Measurements from ENCODE around the gene EIF4EBP3. TPM values are rescaled to one million over a fixed set of nuclear protein-coding genes. Genes with fewer than 3 reads are reported as not detected.

EIF4EBP3 gene
- total and polyA plus RNA-seq, 10 donors, result 11.5 to 75.6 (median 21.0) TPM

- Histone ChIP-seq H3K4me1 (peaks cover 17 to 60% (median 47%) of the 10 kb centered on the region in 6 donors), H3K27me3 (replicated peaks in 1 of 7) (no peaks in the 10 kb centered on the region), H3K36me3 (peaks cover 0 to 46% (median 18%) of the 10 kb centered on the region in 6 donors), H3K27ac (peak overlapping the region in 6 of 8 donors; percentile 29 to 95 (median 91)), H3K9me3 (no peaks in the 10 kb centered on the region), H3K4me3 (peak overlapping the region in 7 of 8 donors; percentile 62 to 90 (median 70))
- intact Hi-C loops (cut with DNase I; ENCODE audit: low total_unique reads), result no loop called here
- WGBS, 5 donors, result 73 to 91% (median 88%) methylated on average over 1 of the region's 1 CpG
- DNase-seq, result no peak
- no peak for TF ChIP-seq POLR2A (IDR thresholded peaks at IDR 0.05)
- TF ChIP-seq, protein P1, sequence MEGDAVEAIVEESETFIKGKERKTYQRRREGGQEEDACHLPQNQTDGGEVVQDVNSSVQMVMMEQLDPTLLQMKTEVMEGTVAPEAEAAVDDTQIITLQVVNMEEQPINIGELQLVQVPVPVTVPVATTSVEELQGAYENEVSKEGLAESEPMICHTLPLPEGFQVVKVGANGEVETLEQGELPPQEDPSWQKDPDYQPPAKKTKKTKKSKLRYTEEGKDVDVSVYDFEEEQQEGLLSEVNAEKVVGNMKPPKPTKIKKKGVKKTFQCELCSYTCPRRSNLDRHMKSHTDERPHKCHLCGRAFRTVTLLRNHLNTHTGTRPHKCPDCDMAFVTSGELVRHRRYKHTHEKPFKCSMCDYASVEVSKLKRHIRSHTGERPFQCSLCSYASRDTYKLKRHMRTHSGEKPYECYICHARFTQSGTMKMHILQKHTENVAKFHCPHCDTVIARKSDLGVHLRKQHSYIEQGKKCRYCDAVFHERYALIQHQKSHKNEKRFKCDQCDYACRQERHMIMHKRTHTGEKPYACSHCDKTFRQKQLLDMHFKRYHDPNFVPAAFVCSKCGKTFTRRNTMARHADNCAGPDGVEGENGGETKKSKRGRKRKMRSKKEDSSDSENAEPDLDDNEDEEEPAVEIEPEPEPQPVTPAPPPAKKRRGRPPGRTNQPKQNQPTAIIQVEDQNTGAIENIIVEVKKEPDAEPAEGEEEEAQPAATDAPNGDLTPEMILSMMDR (IDR thresholded peaks at IDR 0.05 in 8 of 11, conservative IDR thresholded peaks at IDR 0.05 in 3 of 11), result no peak
- TF ChIP-seq POLR2AphosphoS5 (IDR thresholded peaks at IDR 0.05), result no peak
Measured at GRCh38 chr5:140555747-140556312, 8.4 kb downstream of the EIF4EBP3 start.

GRCh38 chr5:140556438-140556837, 9.0 kb downstream of the EIF4EBP3 start:
- H3K4me1 ChIP-seq, result peaks cover 17 to 61% (median 47%) of the 10 kb centered on the region in 6 donors
- intact Hi-C loops (cut with DNase I; ENCODE audit: low total_unique reads), result no loop called here
- peak overlapping the region; percentile 73 to 95 (median 91) for H3K27ac ChIP-seq
- H3K9me3 ChIP-seq, result no peaks in the 10 kb centered on the region
- peaks cover 0 to 46% (median 12%) of the 10 kb centered on the region in 6 donors for H3K36me3 ChIP-seq
- no peaks in the 10 kb centered on the region for H3K27me3 ChIP-seq (replicated peaks in 1 of 7)
- WGBS, 5 donors, result 1 to 9% (median 6%) methylated on average over 6 of the region's 6 CpGs
- TF ChIP-seq POLR2A (IDR thresholded peaks at IDR 0.05) (no peak), POLR2AphosphoS5 (IDR thresholded peaks at IDR 0.05) (no peak)
- TF ChIP-seq, protein P1 (IDR thresholded peaks at IDR 0.05 in 8 of 11, conservative IDR thresholded peaks at IDR 0.05 in 3 of 11), result no peak
- peak overlapping the region; percentile 53 to 90 (median 70) for H3K4me3 ChIP-seq
- DNase-seq, result no peak

DNA sequence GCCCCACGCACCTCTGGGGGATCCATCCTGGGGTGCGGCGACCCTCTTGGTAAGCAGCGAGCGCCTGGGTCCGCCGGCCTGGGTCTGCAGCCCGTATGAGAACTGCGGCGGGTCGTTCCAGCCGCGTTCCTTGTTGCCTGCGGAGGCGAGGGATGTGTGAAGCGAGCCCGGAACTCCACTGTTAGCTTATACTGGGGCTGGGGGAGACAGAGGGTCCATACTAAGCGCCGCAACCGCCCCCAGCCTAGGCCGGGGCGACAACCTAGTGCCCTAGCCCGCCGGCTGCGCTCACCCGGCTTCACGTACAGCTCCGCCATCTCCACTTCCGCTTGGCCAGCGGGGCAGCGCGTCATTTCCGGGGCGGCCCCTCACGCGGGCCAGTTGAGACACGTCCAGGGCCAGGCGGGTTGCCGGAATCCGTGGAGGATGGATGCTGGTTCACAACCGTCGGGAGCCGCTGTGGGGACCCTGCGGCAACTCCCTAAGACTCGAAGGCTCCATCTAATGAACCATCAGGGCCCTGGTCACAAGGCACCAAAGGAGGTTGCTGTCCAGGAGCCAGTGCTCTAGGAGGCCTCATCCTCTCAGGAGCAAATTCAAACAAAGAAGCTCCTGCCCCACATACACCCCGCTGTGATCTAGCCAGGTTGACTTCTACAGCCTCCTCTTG, 9.8 kb downstream of the EIF4EBP3 start, which contains the start of gene SRA1:
Gene SRA1 (minus strand): TSS at position 338 of the 670 bp plus-strand sequence. CDS start 21 bp downstream, at position 317.
- H3K9me3 ChIP-seq, result no peaks in the 10 kb centered on the region
- intact Hi-C loops (cut with DNase I; ENCODE audit: low total_unique reads), result no loop called here
- H3K4me1 ChIP-seq, result peaks cover 17 to 69% (median 48%) of the 10 kb centered on the region in 6 donors
- peaks cover 0 to 46% (median 4%) of the 10 kb centered on the region in 6 donors for H3K36me3 ChIP-seq
- TF ChIP-seq POLR2A (IDR thresholded peaks at IDR 0.05), result peak; percentile 68 to 83 (median 70)
- TF ChIP-seq, protein P1 (IDR thresholded peaks at IDR 0.05 in 8 of 11, conservative IDR thresholded peaks at IDR 0.05 in 3 of 11), result peak in 1 of 11 experiments; percentile 15
- TF ChIP-seq POLR2AphosphoS5 (IDR thresholded peaks at IDR 0.05), result peak; percentile 99
- 0 to 1% (median 1%) methylated on average over 17 to 46 of the region's 46 CpGs for WGBS, 5 donors
- DNase-seq, result peak; percentile 98
- peak within 1 kb of the TSS; percentile 73 to 95 (median 91) for H3K27ac ChIP-seq
- H3K27me3 ChIP-seq (replicated peaks in 1 of 7), result no peaks in the 10 kb centered on the region
- peak within 1 kb of the TSS; percentile 53 to 90 (median 70) for H3K4me3 ChIP-seq

- DNase-seq, result no peak
- Histone ChIP-seq H3K4me1 (peaks cover 20 to 73% (median 52%) of the 10 kb centered on the region in 6 donors), H3K4me3 (peak overlapping the region in 2 of 8 donors; percentile 68 to 71), H3K9me3 (no peaks in the 10 kb centered on the region), H3K27ac (peak overlapping the region; percentile 73 to 95 (median 91)), H3K36me3 (peaks cover 0 to 40% (median 2%) of the 10 kb centered on the region in 6 donors), H3K27me3 (replicated peaks in 1 of 7) (no peaks in the 10 kb centered on the region)
- TF ChIP-seq, protein P1 (IDR thresholded peaks at IDR 0.05 in 8 of 11, conservative IDR thresholded peaks at IDR 0.05 in 3 of 11), result no peak
- no peak for TF ChIP-seq POLR2A (IDR thresholded peaks at IDR 0.05)
- no peak for TF ChIP-seq POLR2AphosphoS5 (IDR thresholded peaks at IDR 0.05)
- 75 to 87% (median 78%) methylated on average over 3 of the region's 3 CpGs for WGBS, 5 donors
- intact Hi-C loops (cut with DNase I; ENCODE audit: low total_unique reads), result no loop called here
Measured at GRCh38 chr5:140557965-140558364, 10.5 kb downstream of the EIF4EBP3 start.

All from spleen (tissue), 11 donors.